Type B pancreatic cell (in vitro differentiated cells): Measurements from ENCODE around the gene ZG16B. TPM values are rescaled to one million over a fixed set of nuclear protein-coding genes. Genes with fewer than 3 reads are reported as not detected.
A peak's percentile ranks its signal among the peaks of the same experiment; 100 is the strongest.

Experiments
- DNase-seq: peaks from one replicate; pipeline ENCODE4 v3.0.0; 2021; ENCODE audit warnings: mixed read lengths; ENCODE audit not compliant: unreplicated experiment; ENCODE audit errors: extremely low spot score
- H3K27ac Mint-ChIP-seq: 2 replicates; pipeline ENCODE4 v1.8.0; 2021; ENCODE audit warnings: mild to moderate bottlenecking, mixed read lengths
- H3K27me3 Mint-ChIP-seq: 2 replicates; pipeline ENCODE4 v1.8.0; 2021; ENCODE audit warnings: mixed read lengths
- H3K36me3 Mint-ChIP-seq: 2 replicates; pipeline ENCODE4 v1.8.0; 2021; ENCODE audit warnings: mixed read lengths
- H3K4me1 Mint-ChIP-seq: one replicate; pipeline ENCODE4 v1.8.0; 2021; ENCODE audit warnings: mixed read lengths; ENCODE audit not compliant: unreplicated experiment
- H3K4me3 Mint-ChIP-seq: 2 replicates; pipeline ENCODE4 v1.8.0; 2021; ENCODE audit warnings: mild to moderate bottlenecking, mixed read lengths
- H3K9me3 Mint-ChIP-seq: 2 replicates; pipeline ENCODE4 v1.8.0; 2021; ENCODE audit warnings: mixed read lengths
- CTCF ChIP-seq: fragments of 200-600 bp; sonication (generic); conservative IDR thresholded peaks from 2 replicates; pipeline ENCODE4 v1.5.0; 2021; ENCODE audit warnings: antibody characterized with exemption, mild to moderate bottlenecking
- total RNA-seq: library from RNA; stranded (reverse); gene quantifications from 2 replicates; pipeline ENCODE4 v1.2.1, GENCODE V29; 2021; ENCODE audit warnings: low replicate concordance

Gene ZG16B
- total RNA-seq, 1 donor from 2014 or later: 1.5 TPM

DNA sequence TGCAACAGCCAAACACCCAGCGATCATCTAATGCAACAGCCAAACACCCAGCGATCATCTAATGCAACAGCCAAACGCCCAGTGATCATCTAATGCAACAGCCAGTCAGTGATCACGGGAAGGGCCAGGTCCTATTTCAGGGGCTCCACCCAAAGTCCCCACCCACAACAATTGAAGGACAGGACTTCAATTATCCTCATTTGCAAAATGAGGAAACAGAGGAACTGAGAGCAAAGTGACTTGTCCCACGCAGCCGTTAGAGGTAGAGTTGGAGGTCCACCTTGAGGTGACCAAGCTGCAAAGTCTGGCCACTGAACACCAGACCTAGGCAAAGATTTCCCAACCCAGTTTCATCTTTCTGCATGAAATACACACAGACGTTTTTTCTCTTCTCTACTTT lies 3.7 kb downstream of the ZG16B start:
- H3K4me3 Mint-ChIP-seq: no peak overlapping the region
- no peak for TF ChIP-seq CTCF
- no peak overlapping the region for H3K27ac Mint-ChIP-seq
- DNase-seq: no peak
- H3K9me3 Mint-ChIP-seq: no peaks in the 10 kb centered on the region
- H3K36me3 Mint-ChIP-seq: no peaks in the 10 kb centered on the region
- H3K4me1 Mint-ChIP-seq: no peaks in the 10 kb centered on the region
- H3K27me3 Mint-ChIP-seq: peaks cover 34% of the 10 kb centered on the region

DNA sequence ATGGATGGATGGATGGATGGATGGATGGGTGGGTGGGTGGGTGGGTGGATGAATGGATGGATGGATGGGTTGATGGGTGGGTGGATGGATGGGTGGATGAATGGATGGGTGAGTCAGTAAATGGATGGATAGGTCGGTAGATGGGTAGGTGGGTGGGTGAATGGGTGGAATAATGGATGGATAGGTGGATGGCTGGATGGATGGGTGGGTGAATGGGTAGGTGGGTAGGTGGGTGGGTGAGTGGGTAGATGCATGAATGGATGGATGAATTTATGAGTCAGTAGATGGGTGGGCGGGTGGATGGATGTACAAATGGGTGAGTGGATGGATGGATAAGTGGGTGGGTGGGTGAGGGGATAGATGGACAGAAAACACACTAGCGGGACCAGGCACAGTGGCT lies 4.9 kb downstream of the ZG16B start:
- no peak for DNase-seq
- H3K4me1 Mint-ChIP-seq: no peaks in the 10 kb centered on the region
- no peaks in the 10 kb centered on the region for H3K9me3 Mint-ChIP-seq
- no peak for TF ChIP-seq CTCF
- H3K27me3 Mint-ChIP-seq: peaks cover 38% of the 10 kb centered on the region
- no peak overlapping the region for H3K4me3 Mint-ChIP-seq
- H3K27ac Mint-ChIP-seq: no peak overlapping the region
- no peaks in the 10 kb centered on the region for H3K36me3 Mint-ChIP-seq

DNA sequence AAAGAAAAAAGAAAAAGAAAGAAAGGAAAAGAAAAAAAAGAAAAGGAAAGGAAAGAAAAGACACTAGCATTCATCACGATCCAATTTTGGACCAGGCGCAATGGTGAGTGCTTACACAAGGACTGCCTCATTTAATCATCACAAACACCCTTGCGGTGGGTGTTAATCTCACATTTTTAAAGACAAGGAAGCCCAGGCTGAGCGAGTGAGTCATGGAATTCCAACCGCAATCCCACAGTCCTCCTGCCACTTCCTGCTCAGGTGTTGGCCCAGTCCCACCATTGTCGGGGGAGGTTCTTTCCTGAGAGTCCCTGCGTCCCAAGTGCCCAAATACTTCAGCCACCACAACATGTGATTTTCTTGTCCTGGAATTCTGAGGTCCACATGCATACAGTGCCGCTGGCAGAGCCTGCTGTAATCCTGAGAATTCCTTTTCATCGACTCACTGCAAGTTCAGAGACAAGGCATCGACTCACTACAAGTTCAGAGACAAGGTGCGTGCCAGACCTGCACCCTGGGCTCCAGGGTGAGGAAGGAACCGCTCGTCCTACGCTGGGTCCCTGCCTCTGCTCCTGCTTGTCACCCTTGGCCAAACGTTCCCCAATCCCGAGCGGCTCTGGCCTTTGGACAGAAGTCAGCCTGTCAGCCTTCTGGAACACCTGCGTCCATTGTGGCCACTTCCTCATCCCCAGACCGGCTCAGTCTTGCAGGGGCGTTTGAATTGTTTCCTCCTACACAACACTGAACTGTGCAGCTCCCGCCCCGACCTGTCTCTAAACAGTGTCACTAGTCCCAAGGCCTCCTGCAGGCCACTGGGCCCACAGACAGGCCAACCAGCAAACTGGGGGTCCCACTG lies 5.8 kb downstream of the ZG16B start:
- Mint-ChIP-seq H3K4me1 (no peaks in the 10 kb centered on the region), H3K27ac (no peak overlapping the region), H3K27me3 (peaks cover 38% of the 10 kb centered on the region), H3K9me3 (no peaks in the 10 kb centered on the region), H3K4me3 (no peak overlapping the region), H3K36me3 (no peaks in the 10 kb centered on the region)
- DNase-seq: no peak
- no peak for TF ChIP-seq CTCF

- TF ChIP-seq CTCF: no peak
- Mint-ChIP-seq H3K9me3 (no peaks in the 10 kb centered on the region), H3K27me3 (peaks cover 34% of the 10 kb centered on the region), H3K27ac (no peak overlapping the region), H3K4me3 (no peak overlapping the region), H3K4me1 (no peaks in the 10 kb centered on the region), H3K36me3 (no peaks in the 10 kb centered on the region)
- DNase-seq: no peak
Observed at GRCh38 chr16:2836646-2837508, 6.8 kb downstream of the ZG16B start.

DNA sequence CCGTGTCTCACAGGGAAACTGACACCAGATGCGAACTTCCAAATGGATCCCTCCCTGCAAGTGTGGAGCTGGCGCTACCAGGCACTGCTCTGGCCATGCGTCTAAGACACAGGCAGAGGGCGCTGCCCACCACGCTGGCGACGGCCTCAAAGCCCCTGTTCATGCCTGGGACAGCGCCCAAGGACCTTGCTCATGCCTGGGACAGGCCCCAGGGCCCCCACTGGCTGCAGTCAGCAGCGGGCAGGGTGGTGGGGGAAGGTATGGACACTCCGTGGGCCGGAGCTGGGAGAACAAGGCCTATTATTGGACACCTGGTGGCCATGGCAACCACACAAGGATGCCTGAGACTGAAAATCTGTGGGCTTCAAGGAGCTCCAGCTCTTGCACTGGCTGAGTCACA lies 8.8 kb downstream of the ZG16B start:
- peak; percentile 87 for TF ChIP-seq CTCF

More for the DNA sequence above, 8.8 kb downstream of the ZG16B start:
- H3K27ac Mint-ChIP-seq: peak overlapping the region; percentile 55
- no peaks in the 10 kb centered on the region for H3K9me3 Mint-ChIP-seq
- peaks cover 33% of the 10 kb centered on the region for H3K27me3 Mint-ChIP-seq
- H3K4me3 Mint-ChIP-seq: no peak overlapping the region
- H3K4me1 Mint-ChIP-seq: no peaks in the 10 kb centered on the region
- H3K36me3 Mint-ChIP-seq: no peaks in the 10 kb centered on the region
- DNase-seq: no peak
